Panc1 (cell line): ENCODE results near the gene HKDC1. TPM values are rescaled to one million over a fixed set of nuclear protein-coding genes. Genes with fewer than 3 reads are reported as not detected.
"Not testable (repeated sequence)": the region's sequence is repeated elsewhere in the genome, so short reads cannot be mapped to it uniquely, and the experiment has no call there.

Experiments used
- ATAC-seq: fragments of 200-7000 bp; cut with Tn5 transposase; 2 replicates; pipeline ENCODE4 v1.9.1; 2020; ENCODE audit warnings: mild to moderate bottlenecking, moderate library complexity
- BruUV-seq: library from RNA; stranded (reverse); fragments of 400-500 nt; replicated peaks from 2 replicates; lab custom pipeline; 2021; lab: Mats Ljungman, UMichigan
- CTCF ChIA-PET: fragments of 300-600 bp; sonication (Branson Sonifier 250); formaldehyde crosslinking; loops from one replicate; lab custom pipeline; 2022; ENCODE audit warnings: antibody characterized with exemption; lab: Charles Lee
- POLR2A ChIA-PET: fragments of 300-600 bp; sonication (Branson Sonifier 250); formaldehyde crosslinking; loops from one replicate; lab custom pipeline; 2022; ENCODE audit warnings: antibody characterized with exemption; lab: Charles Lee
- DNase-seq: peaks from one replicate; pipeline ENCODE4 v3.0.0-alpha.2; 2010; ENCODE audit warnings: low read depth, low spot score
- H3K27ac ChIP-seq: 2 replicates; pipeline ENCODE4 v1.5.1; 2011; ENCODE audit warnings: mild to moderate bottlenecking, low read length, inconsistent platforms
- H3K27me3 ChIP-seq: fragments of 200-500 bp; sonication (Bioruptor generic); 2 replicates; pipeline ENCODE4 v1.6.0; 2014; ENCODE audit warnings: low read length, inconsistent platforms; ENCODE audit not compliant: control insufficient read depth, insufficient read depth
- H3K36me3 ChIP-seq: fragments of 200-500 bp; sonication (Bioruptor generic); 2 replicates; pipeline ENCODE4 v1.5.1; 2014; ENCODE audit warnings: inconsistent platforms, mild to moderate bottlenecking, low read length, moderate library complexity; ENCODE audit not compliant: control insufficient read depth, insufficient read depth
- H3K4me1 ChIP-seq: 2 replicates; pipeline ENCODE4 v1.5.1; 2011; ENCODE audit warnings: inconsistent platforms, mild to moderate bottlenecking, low read length, moderate library complexity; ENCODE audit not compliant: control insufficient read depth, insufficient read depth
- H3K4me3 ChIP-seq, 2 experiments: 2 replicates each; pipeline ENCODE4 v1.5.1; 2011 to 2012; ENCODE audit warnings: low read depth in 2 of 2, low read length in 2 of 2, mild to moderate bottlenecking in 2 of 2, inconsistent platforms in 1 of 2, moderate library complexity in 1 of 2
- H3K9me3 ChIP-seq: fragments of 200-500 bp; sonication (Bioruptor generic); 2 replicates; pipeline ENCODE4 v1.5.1; 2014; ENCODE audit warnings: low read depth, mild to moderate bottlenecking, inconsistent platforms, low read length, moderate library complexity; ENCODE audit not compliant: control insufficient read depth, insufficient read depth
- POLR2AphosphoS5 ChIP-seq: IDR thresholded peaks from 2 replicates; pipeline ENCODE4 v1.6.1; 2012; ENCODE audit warnings: mild to moderate bottlenecking, low read depth, low read length, moderate library complexity
- SIN3A ChIP-seq: IDR thresholded peaks from 2 replicates; pipeline ENCODE4 v1.6.1; 2012; ENCODE audit warnings: low read depth, mild to moderate bottlenecking, low read length, moderate library complexity, borderline replicate concordance; ENCODE audit not compliant: insufficient read depth
- TCF7L2 ChIP-seq: IDR thresholded peaks from 2 replicates; pipeline ENCODE4 v1.6.1; 2011; ENCODE audit warnings: mild to moderate bottlenecking, low read depth, low read length, inconsistent platforms
- in situ Hi-C: cut with HindIII; loops from 2 replicates; pipeline ENCODE4 v1.10.0; 2016; ENCODE audit warnings: low sequenced_read_pairs, low pct_unique_long_range_greater_than_20kb
- intact Hi-C: fragments of 100-400 bp; cut with micrococcal nuclease; formaldehyde crosslinking; loops from one replicate; pipeline ENCODE4 v1.10.0; 2022; ENCODE audit not compliant: unreplicated experiment
- total RNA-seq: library from RNA; stranded (reverse); gene quantifications from one replicate; pipeline ENCODE4 v1.2.1, GENCODE V29; 2021; ENCODE audit not compliant: unreplicated experiment
- TF ChIP-seq, protein P1 (sequence below): fragments of 450-650 bp; IDR thresholded peaks from 2 replicates; pipeline ENCODE4 v1.5.1; 2017; ENCODE audit warnings: mild to moderate bottlenecking
- TF ChIP-seq, protein P2 (sequence below), 2 experiments: IDR thresholded peaks; 2 replicates each; pipeline ENCODE4 v1.6.1; 2011 to 2012; ENCODE audit warnings: low read depth in 2 of 2, control low read depth in 1 of 2, low read length in 1 of 2, mild to moderate bottlenecking in 1 of 2, moderate library complexity in 1 of 2; ENCODE audit not compliant: insufficient read depth in 1 of 2

Gene HKDC1
- total RNA-seq, 1 experiment from 2014 or later, result 1.1 TPM

DNA sequence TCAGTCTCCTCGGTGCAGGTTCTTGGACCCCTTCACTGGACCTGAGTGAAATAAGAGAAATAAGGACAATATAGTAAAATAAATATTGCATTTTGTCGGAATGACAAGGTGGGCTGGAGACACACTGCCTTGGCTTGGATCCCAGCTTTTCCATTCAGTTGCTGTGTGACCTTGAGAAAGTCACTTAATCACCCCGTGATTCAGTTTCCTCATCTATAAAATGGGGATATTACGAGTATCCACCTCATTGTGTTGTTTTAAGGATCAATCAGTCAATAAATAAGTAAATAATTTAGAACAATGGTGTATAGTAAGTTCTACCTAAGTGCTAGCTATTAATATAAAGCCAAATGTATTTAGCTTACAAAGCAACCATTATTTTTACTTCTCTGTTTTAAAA is 87.3 kb downstream of the HKDC1 start:
- intact Hi-C loops (no loop called here), in situ Hi-C loops (no loop called here)
- H3K27ac ChIP-seq, result no peak overlapping the region
- H3K36me3 ChIP-seq, result no peaks in the 10 kb centered on the region
- ChIA-PET CTCF (no interaction called here), POLR2A (no interaction called here)
- TF ChIP-seq, protein P1, sequence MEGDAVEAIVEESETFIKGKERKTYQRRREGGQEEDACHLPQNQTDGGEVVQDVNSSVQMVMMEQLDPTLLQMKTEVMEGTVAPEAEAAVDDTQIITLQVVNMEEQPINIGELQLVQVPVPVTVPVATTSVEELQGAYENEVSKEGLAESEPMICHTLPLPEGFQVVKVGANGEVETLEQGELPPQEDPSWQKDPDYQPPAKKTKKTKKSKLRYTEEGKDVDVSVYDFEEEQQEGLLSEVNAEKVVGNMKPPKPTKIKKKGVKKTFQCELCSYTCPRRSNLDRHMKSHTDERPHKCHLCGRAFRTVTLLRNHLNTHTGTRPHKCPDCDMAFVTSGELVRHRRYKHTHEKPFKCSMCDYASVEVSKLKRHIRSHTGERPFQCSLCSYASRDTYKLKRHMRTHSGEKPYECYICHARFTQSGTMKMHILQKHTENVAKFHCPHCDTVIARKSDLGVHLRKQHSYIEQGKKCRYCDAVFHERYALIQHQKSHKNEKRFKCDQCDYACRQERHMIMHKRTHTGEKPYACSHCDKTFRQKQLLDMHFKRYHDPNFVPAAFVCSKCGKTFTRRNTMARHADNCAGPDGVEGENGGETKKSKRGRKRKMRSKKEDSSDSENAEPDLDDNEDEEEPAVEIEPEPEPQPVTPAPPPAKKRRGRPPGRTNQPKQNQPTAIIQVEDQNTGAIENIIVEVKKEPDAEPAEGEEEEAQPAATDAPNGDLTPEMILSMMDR, result no peak
- TF ChIP-seq TCF7L2 (no peak), SIN3A (no peak), POLR2AphosphoS5 (no peak)
- TF ChIP-seq, protein P2, sequence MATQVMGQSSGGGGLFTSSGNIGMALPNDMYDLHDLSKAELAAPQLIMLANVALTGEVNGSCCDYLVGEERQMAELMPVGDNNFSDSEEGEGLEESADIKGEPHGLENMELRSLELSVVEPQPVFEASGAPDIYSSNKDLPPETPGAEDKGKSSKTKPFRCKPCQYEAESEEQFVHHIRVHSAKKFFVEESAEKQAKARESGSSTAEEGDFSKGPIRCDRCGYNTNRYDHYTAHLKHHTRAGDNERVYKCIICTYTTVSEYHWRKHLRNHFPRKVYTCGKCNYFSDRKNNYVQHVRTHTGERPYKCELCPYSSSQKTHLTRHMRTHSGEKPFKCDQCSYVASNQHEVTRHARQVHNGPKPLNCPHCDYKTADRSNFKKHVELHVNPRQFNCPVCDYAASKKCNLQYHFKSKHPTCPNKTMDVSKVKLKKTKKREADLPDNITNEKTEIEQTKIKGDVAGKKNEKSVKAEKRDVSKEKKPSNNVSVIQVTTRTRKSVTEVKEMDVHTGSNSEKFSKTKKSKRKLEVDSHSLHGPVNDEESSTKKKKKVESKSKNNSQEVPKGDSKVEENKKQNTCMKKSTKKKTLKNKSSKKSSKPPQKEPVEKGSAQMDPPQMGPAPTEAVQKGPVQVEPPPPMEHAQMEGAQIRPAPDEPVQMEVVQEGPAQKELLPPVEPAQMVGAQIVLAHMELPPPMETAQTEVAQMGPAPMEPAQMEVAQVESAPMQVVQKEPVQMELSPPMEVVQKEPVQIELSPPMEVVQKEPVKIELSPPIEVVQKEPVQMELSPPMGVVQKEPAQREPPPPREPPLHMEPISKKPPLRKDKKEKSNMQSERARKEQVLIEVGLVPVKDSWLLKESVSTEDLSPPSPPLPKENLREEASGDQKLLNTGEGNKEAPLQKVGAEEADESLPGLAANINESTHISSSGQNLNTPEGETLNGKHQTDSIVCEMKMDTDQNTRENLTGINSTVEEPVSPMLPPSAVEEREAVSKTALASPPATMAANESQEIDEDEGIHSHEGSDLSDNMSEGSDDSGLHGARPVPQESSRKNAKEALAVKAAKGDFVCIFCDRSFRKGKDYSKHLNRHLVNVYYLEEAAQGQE (IDR thresholded peaks at IDR 0.05; ENCODE audit: insufficient read depth in 1 of 2, low read depth in 2 of 2, low read length in 1 of 2), result no peak
- no peaks in the 10 kb centered on the region for H3K9me3 ChIP-seq
- ATAC-seq (no peak), DNase-seq (no peak)
- no peak overlapping the region for H3K4me3 ChIP-seq
- no peaks in the 10 kb centered on the region for H3K27me3 ChIP-seq
- no peaks in the 10 kb centered on the region for H3K4me1 ChIP-seq
- BruUV-seq, result no TSS peak

DNA sequence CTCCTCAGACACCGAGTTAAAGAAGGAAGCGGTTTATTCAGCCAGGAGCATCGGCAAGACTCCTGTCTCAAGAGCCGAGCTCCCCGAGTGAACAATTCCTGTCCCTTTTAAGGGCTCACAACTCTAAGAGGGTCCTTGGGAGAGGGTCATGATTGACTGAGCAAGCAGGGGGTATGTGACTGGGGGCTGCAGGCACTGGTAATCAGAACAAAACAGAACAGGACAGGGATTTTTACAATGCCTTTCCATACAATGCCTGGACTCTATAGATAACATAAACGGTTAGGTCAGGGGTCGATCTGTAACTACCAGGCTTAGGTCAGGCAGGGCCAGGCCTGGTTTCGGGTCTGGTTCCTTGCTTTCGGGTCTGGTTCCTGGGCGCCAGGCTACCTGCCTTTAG is 88.2 kb downstream of the HKDC1 start:
- CTCF ChIA-PET, result interaction anchor here (0.6 kb wide), 1 partner anchor 72 kb away, joined by 6 read pairs; no protein-coding TSS in a partner anchor
- ATAC-seq, H3K36me3 ChIP-seq, H3K9me3 ChIP-seq, H3K27ac ChIP-seq, H3K4me1 ChIP-seq, H3K27me3 ChIP-seq, in situ Hi-C loops, BruUV-seq, POLR2A ChIA-PET, intact Hi-C loops, H3K4me3 ChIP-seq, DNase-seq: not testable (repeated sequence)

DNA sequence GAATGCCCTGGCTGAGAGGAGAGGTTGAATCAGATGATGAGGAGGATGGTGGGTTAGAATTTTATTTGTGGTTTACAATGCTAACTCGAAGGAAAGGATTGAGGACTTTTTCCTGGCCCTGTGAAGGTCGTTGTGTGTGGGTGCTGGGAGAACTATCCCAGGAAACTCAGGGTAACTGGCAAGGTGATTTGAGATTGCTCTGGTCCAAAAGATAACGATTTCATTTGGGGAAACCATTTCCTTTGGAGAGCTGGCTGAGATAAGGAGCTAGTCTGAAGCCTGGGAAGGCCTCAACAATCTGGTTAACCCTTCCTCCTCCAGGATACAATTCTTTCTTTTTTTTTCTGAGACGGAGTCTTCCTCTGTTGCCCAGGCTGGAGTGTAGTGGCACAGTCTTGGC is 91.2 kb downstream of the HKDC1 start:
- TF ChIP-seq, protein P2 (IDR thresholded peaks at IDR 0.05; ENCODE audit: insufficient read depth in 1 of 2, low read depth in 2 of 2, low read length in 1 of 2), result no peak
- no peak for TF ChIP-seq TCF7L2
- no peak for TF ChIP-seq SIN3A
- TF ChIP-seq, protein P1, result no peak
- TF ChIP-seq POLR2AphosphoS5, result no peak
- DNase-seq, result no peak
- intact Hi-C loops, result no loop called here
- Histone ChIP-seq H3K4me1 (no peaks in the 10 kb centered on the region), H3K4me3 (no peak overlapping the region), H3K9me3 (no peaks in the 10 kb centered on the region), H3K27me3 (no peaks in the 10 kb centered on the region), H3K36me3 (no peaks in the 10 kb centered on the region), H3K27ac (no peak overlapping the region)
- POLR2A ChIA-PET, result no interaction called here
- CTCF ChIA-PET, result no interaction called here
- in situ Hi-C loops, result no loop called here
- BruUV-seq, result no TSS peak
- ATAC-seq, result no peak
